Thyroid gland (tissue), 4 donors: ENCODE results near the gene POLR2J2.
"Not testable (repeated sequence)": the region's sequence is repeated elsewhere in the genome, so short reads cannot be mapped to it uniquely, and the experiment has no call there.

ENCODE experiments used
- CTCF ChIP-seq, 6 experiments: fragments of 200-600 bp in 3 of 6; fragments of 450-650 bp in 3 of 6; sonication (generic) in 3 of 6; IDR thresholded peaks; one replicate each; pipeline ENCODE4 v1.5.1; 2016 to 2019; ENCODE audit warnings: antibody characterized with exemption in 6 of 6, mild to moderate bottlenecking in 2 of 6, inconsistent platforms in 1 of 6, moderate library complexity in 1 of 6
- POLR2A ChIP-seq, 2 donors: fragments of 450-650 bp; IDR thresholded peaks; one replicate each; pipeline ENCODE4 v1.6.1; 2017; ENCODE audit warnings: antibody characterized with exemption in 2 of 2, mild to moderate bottlenecking in 2 of 2, moderate library complexity in 1 of 2

GRCh38 chr7:102697642-102698512, 26.4 kb upstream of the POLR2J2 start:
- not testable (repeated sequence) for TF ChIP-seq CTCF, POLR2A (IDR thresholded peaks at IDR 0.05)
